ENCODE results near the gene DERL2.

GRCh38 chr17:5499476-5500231, 13.7 kb upstream of the DERL2 start:
- TF ChIP-seq POLR2A (IDR thresholded peaks at IDR 0.05; ENCODE audit: low read depth, low read length) (no peak), POLR2AphosphoS5 (IDR thresholded peaks at IDR 0.05; ENCODE audit: low read depth, low read length) (no peak)
